GM12878 (cell line): Measurements from ENCODE around the gene SYCE3. TPM values are rescaled to one million over a fixed set of nuclear protein-coding genes. Genes with fewer than 3 reads are reported as not detected.
A peak's percentile ranks its signal among the peaks of the same experiment; 100 is the strongest.

Source experiments
- ATAC-seq: fragments of 200-7000 bp; cut with Tn5 transposase; 3 replicates; pipeline ENCODE4 v1.9.1; 2020; ENCODE audit warnings: mild to moderate bottlenecking, moderate library complexity
- BruUV-seq: library from RNA; stranded (reverse); fragments of 400-500 nt; replicated peaks from 2 replicates; lab custom pipeline; 2021; lab: Mats Ljungman, UMichigan
- CTCF ChIA-PET: fragments of 300-600 bp; sonication (Branson Sonifier 250); formaldehyde crosslinking; extraction: SDS; loops from one replicate; lab custom pipeline; 2021; ENCODE audit warnings: inconsistent platforms; lab: Yijun Ruan, JAX
- POLR2A ChIA-PET: fragments of 350-600 bp; formaldehyde crosslinking; extraction: SDS; loops from one replicate; lab custom pipeline; 2021; ENCODE audit warnings: inconsistent platforms; lab: Charles Lee
- RAD21 ChIA-PET: fragments of 300-600 bp; sonication (Branson Sonifier 250); formaldehyde crosslinking; loops from one replicate; lab custom pipeline; 2023; ENCODE audit warnings: antibody characterized with exemption; ENCODE audit not compliant: unreplicated experiment; lab: Charles Lee
- SMC1A ChIA-PET: fragments of 300-600 bp; sonication (Branson Sonifier 250); formaldehyde crosslinking; loops from one replicate; lab custom pipeline; 2023; ENCODE audit not compliant: unreplicated experiment, uncharacterized antibody; lab: Charles Lee
- DNase-seq: peaks from one replicate; pipeline ENCODE4 v3.0.0-alpha.2; 2011; ENCODE audit warnings: low read depth, low spot score
- FAIRE-seq: peaks from 3 replicates; lab custom pipeline; 2011; peaks lifted over from hg19 to GRCh38; lab: Jason Lieb, UNC
- H2AFZ ChIP-seq: 2 replicates; pipeline ENCODE4 v1.6.0; 2011; ENCODE audit warnings: low read depth, low read length, control low read depth; ENCODE audit not compliant: control insufficient read depth
- H3K27ac ChIP-seq: 2 replicates; pipeline ENCODE4 v1.5.1; 2011; ENCODE audit warnings: control low read depth; ENCODE audit not compliant: control insufficient read depth, insufficient read depth
- H3K27me3 ChIP-seq, 2 experiments: replicated peaks in 1 of 2; 2 replicates each; pipeline versions ENCODE4 v1.6.0 to v1.6.1; 2011; ENCODE audit warnings: low read length in 1 of 2; ENCODE audit not compliant: control insufficient read depth in 2 of 2, insufficient read depth in 2 of 2
- H3K36me3 ChIP-seq, 2 experiments: 2 replicates each; pipeline ENCODE4 v1.5.1; 2011; ENCODE audit warnings: low read length in 1 of 2; ENCODE audit not compliant: control insufficient read depth in 2 of 2, insufficient read depth in 2 of 2
- H3K4me1 ChIP-seq: 2 replicates; pipeline ENCODE4 v1.6.1; 2011; ENCODE audit warnings: mild to moderate bottlenecking, low read length, moderate library complexity, mixed read lengths; ENCODE audit not compliant: control insufficient read depth, insufficient read depth
- H3K4me2 ChIP-seq: 2 replicates; pipeline ENCODE4 v1.6.0; 2011; ENCODE audit warnings: control low read depth; ENCODE audit not compliant: control insufficient read depth, insufficient read depth
- H3K4me3 ChIP-seq: fragments of 200-600 bp; sonication (generic); 2 replicates; pipeline ENCODE4 v1.5.1; 2016
- H3K79me2 ChIP-seq: 2 replicates; pipeline ENCODE4 v1.6.0; 2011; ENCODE audit warnings: low read length; ENCODE audit not compliant: control insufficient read depth, insufficient read depth
- H3K9ac ChIP-seq: 2 replicates; pipeline ENCODE4 v1.8.0; 2011; ENCODE audit warnings: low read length, control low read depth, mixed read lengths; ENCODE audit not compliant: control insufficient read depth, insufficient read depth
- H3K9me3 ChIP-seq: replicated peaks from 3 replicates; pipeline ENCODE4 v1.5.1; 2011; ENCODE audit warnings: mild to moderate bottlenecking, low read length; ENCODE audit not compliant: control insufficient read depth, insufficient read depth
- H4K20me1 ChIP-seq: 2 replicates; pipeline ENCODE4 v1.6.0; 2011; ENCODE audit not compliant: control insufficient read depth, insufficient read depth
- BACH1 ChIP-seq: fragments of 450-650 bp; IDR thresholded peaks from 2 replicates; pipeline ENCODE4 v1.6.1; 2017; ENCODE audit warnings: mild to moderate bottlenecking, borderline replicate concordance
- CBFB ChIP-seq: IDR thresholded peaks from 2 replicates; pipeline ENCODE4 v1.6.1; 2016; ENCODE audit warnings: antibody characterized with exemption, low read depth
- CEBPB ChIP-seq, 2 experiments: fragments of 150-350 bp in 1 of 2; IDR thresholded peaks; 2 replicates each; pipeline ENCODE4 v1.6.1; 2012 to 2014; ENCODE audit warnings: low read depth in 2 of 2, low read length in 2 of 2, borderline replicate concordance in 1 of 2, inconsistent platforms in 1 of 2
- CHD1 ChIP-seq: IDR thresholded peaks from 2 replicates; pipeline ENCODE4 v1.6.1; 2012; ENCODE audit warnings: low read depth, low read length, improper control_type of control experiment
- CREM ChIP-seq: IDR thresholded peaks from 2 replicates; pipeline ENCODE4 v1.6.1; 2014; ENCODE audit warnings: antibody characterized with exemption, low read depth
- DPF2 ChIP-seq: fragments of 450-650 bp; IDR thresholded peaks from 2 replicates; pipeline ENCODE4 v1.6.1; 2017; ENCODE audit warnings: mild to moderate bottlenecking
- ETV6 ChIP-seq, 2 experiments: fragments of 450-650 bp in 1 of 2; IDR thresholded peaks in 1 of 2; conservative IDR thresholded peaks in 1 of 2; 2 replicates each; pipeline ENCODE4 v1.6.1; 2014; ENCODE audit warnings: antibody characterized with exemption in 1 of 2, borderline replicate concordance in 1 of 2, low read depth in 1 of 2, mild to moderate bottlenecking in 1 of 2, moderate library complexity in 1 of 2
- GATAD2B ChIP-seq: fragments of 450-650 bp; conservative IDR thresholded peaks from 2 replicates; pipeline ENCODE4 v1.6.1; 2017; ENCODE audit warnings: low read depth, mild to moderate bottlenecking, moderate library complexity
- IKZF1 ChIP-seq: fragments of 450-650 bp; conservative IDR thresholded peaks from 2 replicates; pipeline ENCODE4 v1.6.1; 2017; ENCODE audit warnings: antibody characterized with exemption, mild to moderate bottlenecking
- IRF4 ChIP-seq: IDR thresholded peaks from 2 replicates; pipeline ENCODE4 v1.6.1; 2011; ENCODE audit warnings: low read depth, low read length
- LARP7 ChIP-seq: fragments of 450-650 bp; IDR thresholded peaks from 2 replicates; pipeline ENCODE4 v1.6.1; 2017; ENCODE audit warnings: mild to moderate bottlenecking
- MXI1 ChIP-seq: fragments of 150-350 bp; IDR thresholded peaks from 2 replicates; pipeline ENCODE4 v1.6.1; 2011; ENCODE audit warnings: low read depth, mild to moderate bottlenecking, inconsistent platforms, low read length, improper control_type of control experiment
- NKRF ChIP-seq: fragments of 450-650 bp; conservative IDR thresholded peaks from 2 replicates; pipeline ENCODE4 v1.6.1; 2017; ENCODE audit warnings: mild to moderate bottlenecking, moderate library complexity
- POLR2AphosphoS5 ChIP-seq: IDR thresholded peaks from 2 replicates; pipeline ENCODE4 v1.6.1; 2011; ENCODE audit warnings: mild to moderate bottlenecking, low read length, inconsistent platforms
- POU2F2 ChIP-seq: IDR thresholded peaks from 3 replicates; pipeline ENCODE4 v1.6.1; 2011; ENCODE audit warnings: low read depth, mild to moderate bottlenecking, low read length, borderline replicate concordance
- RELA ChIP-seq: fragments of 450-650 bp; IDR thresholded peaks from 2 replicates; pipeline ENCODE4 v1.8.0; 2014; ENCODE audit warnings: borderline replicate concordance; ENCODE audit not compliant: partially characterized antibody
- SIN3A ChIP-seq: IDR thresholded peaks from 2 replicates; pipeline ENCODE4 v1.6.1; 2012; ENCODE audit warnings: low read depth, low read length, improper control_type of control experiment
- SMC3 ChIP-seq: IDR thresholded peaks from 2 replicates; pipeline ENCODE4 v1.6.1; 2011; ENCODE audit warnings: low read length, improper control_type of control experiment, borderline replicate concordance
- TAF1 ChIP-seq: IDR thresholded peaks from 2 replicates; pipeline ENCODE4 v1.6.1; 2011; ENCODE audit warnings: mild to moderate bottlenecking, low read depth, low read length, borderline replicate concordance
- TCF3 ChIP-seq: IDR thresholded peaks from 2 replicates; pipeline ENCODE4 v1.6.1; 2012; ENCODE audit warnings: low read depth, mild to moderate bottlenecking, low read length, borderline replicate concordance; ENCODE audit not compliant: insufficient read depth
- ZNF217 ChIP-seq: fragments of 450-650 bp; IDR thresholded peaks from 2 replicates; pipeline ENCODE4 v1.6.1; 2017; ENCODE audit warnings: antibody characterized with exemption, mild to moderate bottlenecking
- WGBS: methylation state at CpG from one replicate; pipeline ENCODE4 v1.1.6; 2016; ENCODE audit warnings: low lambda C conversion rate; ENCODE audit not compliant: insufficient replicate concordance, insufficient coverage; ENCODE audit errors: missing lambda C conversion rate; 5-methylcytosine and 5-hydroxymethylcytosine counted together
- in situ Hi-C: fragments of 300-500 bp; cut with MboI; formaldehyde crosslinking; loops from 9 replicates; pipeline ENCODE4 v1.14.3; 2018; ENCODE audit warnings: mixed read lengths
- intact Hi-C: fragments of 100-400 bp; cut with micrococcal nuclease; formaldehyde crosslinking; loops from one replicate; pipeline ENCODE4 v1.14.2; 2022; ENCODE audit not compliant: unreplicated experiment
- polyA plus RNA-seq, 11 experiments: library from polyadenylated mRNA; depleted of rRNA in 4 of 11; unstranded in 6 of 11; stranded (reverse) in 5 of 11; fragments of >200 nt; fragmentation: Nextera tagmentation in 4 of 11; fragmentation: Illumina TruSeq in 1 of 11; extraction: Ambion mirVana in 4 of 11; extraction: Trizol in 1 of 11; gene quantifications; 1 replicate in 1 of 11; 2 replicates in 10 of 11; pipeline versions ENCODE4 v1.2.1 to v1.2.3, GENCODE V29; 2011 to 2016; ENCODE audit warnings: inconsistent platforms in 2 of 11, missing spikeins in 2 of 11, low read depth in 1 of 11
- total RNA-seq, 4 experiments: library from RNA; depleted of rRNA in 3 of 4; stranded (reverse); fragments of >200 nt in 3 of 4; fragmentation: Illumina TruSeq in 1 of 4; extraction: Trizol in 1 of 4; gene quantifications; 2 replicates each; pipeline versions ENCODE4 v1.2.1 to v1.2.3, GENCODE V29; 2013 to 2021

SYCE3 gene
- total and polyA plus RNA-seq, 10 of the 15 experiments (the other 5 are each of a cell fraction or from before 2014, with no cell fraction given): 0.38 to 0.91 (median 0.76) TPM; not detected in 4

DNA sequence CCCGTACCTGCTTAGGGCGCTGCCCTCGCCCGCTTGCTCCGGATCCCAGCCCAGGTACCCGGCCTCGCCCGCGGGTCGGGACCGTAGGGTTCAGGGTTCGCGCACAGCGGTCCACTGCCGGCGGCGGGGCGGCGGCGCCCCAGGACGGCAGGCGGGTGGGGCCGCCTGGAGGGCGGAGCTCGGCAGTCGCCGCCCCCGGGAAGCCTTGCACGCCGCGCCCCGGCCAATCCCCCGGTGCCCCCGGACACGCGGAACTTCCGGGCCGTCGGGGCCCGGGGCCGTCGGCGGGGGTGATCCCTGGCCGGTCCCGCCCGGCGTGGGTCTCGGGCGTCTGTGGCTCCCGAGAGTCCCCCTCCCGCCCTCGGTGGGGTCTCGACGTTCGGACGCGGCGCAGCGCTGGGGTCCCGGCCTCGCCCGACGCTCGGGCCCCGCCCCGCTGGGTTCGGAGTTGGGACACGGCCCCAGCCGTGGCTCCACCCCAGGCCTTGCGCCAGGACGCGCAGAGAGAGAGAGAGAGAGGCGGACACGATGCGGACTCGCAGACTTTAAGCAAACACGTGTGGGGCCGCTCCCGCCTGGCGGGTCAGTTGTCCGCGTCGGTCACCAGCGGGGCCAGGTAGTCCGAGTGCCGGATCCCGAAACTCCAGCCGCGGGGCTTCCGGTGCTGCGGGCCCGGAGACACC, 32.7 kb downstream of the SYCE3 start, which contains the start of gene TYMP:
TSS of gene TYMP (minus strand) at position 116 of the 683 bp plus-strand sequence. CDS start 303 bp downstream, outside the sequence.
- peak; percentile 41 for ATAC-seq
- intact Hi-C loops: loop anchor here (5.0 kb wide), 2 partner anchors 32 to 52 kb away; partner anchors contain the start of genes CHKB and SYCE3
- in situ Hi-C loops: loop anchor here (5.0 to 10.0 kb wide), 2 partner anchors 92 to 565 kb away; partner anchors contain the start of gene PIM3
- DNase-seq: no peak
- Histone ChIP-seq H3K27ac (peak within 1 kb of the TSS; percentile 100), H3K4me3 (peak within 1 kb of the TSS; percentile 78), H3K4me1 (peaks cover 31% of the 10 kb centered on the region), H3K4me2 (peak within 1 kb of the TSS; percentile 71), H3K27me3 (no peaks in the 10 kb centered on the region), H3K36me3 (no peaks in the 10 kb centered on the region; a peak in 3 of 4 replicates), H3K79me2 (peaks cover 64% of the 10 kb centered on the region), H3K9ac (peak within 1 kb of the TSS; percentile 100), H3K9me3 (no peaks in the 10 kb centered on the region), H2AFZ (peak within 1 kb of the TSS; percentile 28), H4K20me1 (no peaks in the 10 kb centered on the region)
- no TSS peak for BruUV-seq
- RAD21 ChIA-PET: interaction anchor here (1.0 to 6.3 kb wide), 3 partner anchors 10 to 91 kb away, joined by 6 to 106 read pairs (median 14); partner anchors contain the start of genes LMF2 and NCAPH2
- WGBS: 2% methylated on average over 71 of the region's 92 CpGs
- FAIRE-seq: no peak
- POLR2A ChIA-PET: interaction anchor here (0.7 to 6.5 kb wide), 9 partner anchors 8 to 91 kb away, joined by 3 to 232 read pairs (median 5); partner anchors contain the start of genes KLHDC7B, LMF2, NCAPH2 and SYCE3
- SMC1A ChIA-PET: interaction anchor here (5.8 kb wide), 1 partner anchor 10 kb away, joined by 58 read pairs; no protein-coding TSS in a partner anchor
- CTCF ChIA-PET: interaction anchor here (1.1 to 2.4 kb wide), 2 partner anchors 10 to 91 kb away, joined by 6 to 12 read pairs; no protein-coding TSS in a partner anchor
- TF ChIP-seq CBFB: 0 out of 2 replicates have a peak, but pooled peaks have one; percentile 31
- TF ChIP-seq SMC3: peak; percentile 9; the same call in 1 of the 2 replicates
- 0 out of 2 replicates have a peak, but pooled peaks have one; percentile 5 for TF ChIP-seq SIN3A
- TF ChIP-seq IRF4: 0 out of 2 replicates have a peak, but pooled peaks have one; percentile 4
- peak; percentile 32; the same call in 1 of the 2 replicates for TF ChIP-seq DPF2
- TF ChIP-seq NKRF: peak; percentile 61; the same call in 1 of the 2 replicates
- TF ChIP-seq IKZF1: peak; percentile 98
- no peak for TF ChIP-seq RELA
- TF ChIP-seq BACH1: peak; percentile 96
- 0 out of 4 replicates have a peak, but pooled peaks of 1 of the 2 experiments have one; percentile 5 for TF ChIP-seq CEBPB (IDR thresholded peaks at IDR 0.05; ENCODE audit: borderline replicate concordance in 1 of 2, low read depth in 2 of 2, low read length in 2 of 2)
- peak; percentile 4 for TF ChIP-seq CREM
- TF ChIP-seq MXI1: peak; percentile 88
- TF ChIP-seq POU2F2: peak; percentile 46; the same call in 2 of the 3 replicates
- peak; percentile 78; the same call in 1 of the 2 replicates for TF ChIP-seq ZNF217
- TF ChIP-seq TAF1: peak; percentile 64; the same call in 1 of the 2 replicates
- no peak for TF ChIP-seq CHD1
- TF ChIP-seq TCF3: 0 out of 2 replicates have a peak, but pooled peaks have one; percentile 46
- peak; percentile 77; the same call in 1 of the 2 replicates for TF ChIP-seq LARP7
- TF ChIP-seq GATAD2B: peak; percentile 90
- TF ChIP-seq POLR2AphosphoS5: peak; percentile 49
- peak in 1 of 2 experiments; percentile 21; a peak in 1 of 4 replicates for TF ChIP-seq ETV6 (conservative IDR thresholded peaks at IDR 0.05 in 1 of 2, IDR thresholded peaks at IDR 0.05 in 1 of 2; ENCODE audit: borderline replicate concordance in 1 of 2, low read depth in 1 of 2)
